ENCODE measurements around the gene NCOA1.

NCOA1 gene

GRCh38 chr2:24540011-24540477 is 49.0 kb downstream of the NCOA1 start:
- TF ChIP-seq ZNF8 (CRISPR knock-in tag; IDR thresholded peaks at IDR 0.05), result no peak
- TF ChIP-seq, protein P1, sequence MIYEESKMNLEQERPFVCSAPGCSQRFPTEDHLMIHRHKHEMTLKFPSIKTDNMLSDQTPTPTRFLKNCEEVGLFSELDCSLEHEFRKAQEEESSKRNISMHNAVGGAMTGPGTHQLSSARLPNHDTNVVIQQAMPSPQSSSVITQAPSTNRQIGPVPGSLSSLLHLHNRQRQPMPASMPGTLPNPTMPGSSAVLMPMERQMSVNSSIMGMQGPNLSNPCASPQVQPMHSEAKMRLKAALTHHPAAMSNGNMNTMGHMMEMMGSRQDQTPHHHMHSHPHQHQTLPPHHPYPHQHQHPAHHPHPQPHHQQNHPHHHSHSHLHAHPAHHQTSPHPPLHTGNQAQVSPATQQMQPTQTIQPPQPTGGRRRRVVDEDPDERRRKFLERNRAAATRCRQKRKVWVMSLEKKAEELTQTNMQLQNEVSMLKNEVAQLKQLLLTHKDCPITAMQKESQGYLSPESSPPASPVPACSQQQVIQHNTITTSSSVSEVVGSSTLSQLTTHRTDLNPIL (CRISPR knock-in tag; IDR thresholded peaks at IDR 0.05; ENCODE audit: low read depth), result no peak
- no peak for TF ChIP-seq BACH2 (CRISPR knock-in tag; IDR thresholded peaks at IDR 0.05; ENCODE audit: borderline replicate concordance)
- no peak for TF ChIP-seq PPARA (CRISPR knock-in tag; IDR thresholded peaks at IDR 0.05; ENCODE audit: borderline replicate concordance)
- TF ChIP-seq, protein P2, sequence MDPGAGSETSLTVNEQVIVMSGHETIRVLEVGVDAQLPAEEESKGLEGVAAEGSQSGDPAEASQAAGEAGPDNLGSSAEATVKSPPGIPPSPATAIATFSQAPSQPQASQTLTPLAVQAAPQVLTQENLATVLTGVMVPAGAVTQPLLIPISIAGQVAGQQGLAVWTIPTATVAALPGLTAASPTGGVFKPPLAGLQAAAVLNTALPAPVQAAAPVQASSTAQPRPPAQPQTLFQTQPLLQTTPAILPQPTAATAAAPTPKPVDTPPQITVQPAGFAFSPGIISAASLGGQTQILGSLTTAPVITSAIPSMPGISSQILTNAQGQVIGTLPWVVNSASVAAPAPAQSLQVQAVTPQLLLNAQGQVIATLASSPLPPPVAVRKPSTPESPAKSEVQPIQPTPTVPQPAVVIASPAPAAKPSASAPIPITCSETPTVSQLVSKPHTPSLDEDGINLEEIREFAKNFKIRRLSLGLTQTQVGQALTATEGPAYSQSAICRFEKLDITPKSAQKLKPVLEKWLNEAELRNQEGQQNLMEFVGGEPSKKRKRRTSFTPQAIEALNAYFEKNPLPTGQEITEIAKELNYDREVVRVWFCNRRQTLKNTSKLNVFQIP (CRISPR knock-in tag; IDR thresholded peaks at IDR 0.05; ENCODE audit: borderline replicate concordance, low read depth), result no peak
- no peak for TF ChIP-seq ZNF565 (CRISPR knock-in tag; conservative IDR thresholded peaks at IDR 0.05; ENCODE audit: low read depth)
- TF ChIP-seq ARNTL (CRISPR knock-in tag; IDR thresholded peaks at IDR 0.05; ENCODE audit: borderline replicate concordance, low read depth), result no peak
- TF ChIP-seq SNAI2 (CRISPR knock-in tag; IDR thresholded peaks at IDR 0.05), result no peak
- no peak for TF ChIP-seq RARB (CRISPR knock-in tag; IDR thresholded peaks at IDR 0.05)
- no peak for TF ChIP-seq ZFP3 (CRISPR knock-in tag; IDR thresholded peaks at IDR 0.05)
- TF ChIP-seq TSHZ2 (CRISPR knock-in tag; IDR thresholded peaks at IDR 0.05), result no peak
- TF ChIP-seq OSR1 (CRISPR knock-in tag; IDR thresholded peaks at IDR 0.05), result no peak
- TF ChIP-seq, protein P3, sequence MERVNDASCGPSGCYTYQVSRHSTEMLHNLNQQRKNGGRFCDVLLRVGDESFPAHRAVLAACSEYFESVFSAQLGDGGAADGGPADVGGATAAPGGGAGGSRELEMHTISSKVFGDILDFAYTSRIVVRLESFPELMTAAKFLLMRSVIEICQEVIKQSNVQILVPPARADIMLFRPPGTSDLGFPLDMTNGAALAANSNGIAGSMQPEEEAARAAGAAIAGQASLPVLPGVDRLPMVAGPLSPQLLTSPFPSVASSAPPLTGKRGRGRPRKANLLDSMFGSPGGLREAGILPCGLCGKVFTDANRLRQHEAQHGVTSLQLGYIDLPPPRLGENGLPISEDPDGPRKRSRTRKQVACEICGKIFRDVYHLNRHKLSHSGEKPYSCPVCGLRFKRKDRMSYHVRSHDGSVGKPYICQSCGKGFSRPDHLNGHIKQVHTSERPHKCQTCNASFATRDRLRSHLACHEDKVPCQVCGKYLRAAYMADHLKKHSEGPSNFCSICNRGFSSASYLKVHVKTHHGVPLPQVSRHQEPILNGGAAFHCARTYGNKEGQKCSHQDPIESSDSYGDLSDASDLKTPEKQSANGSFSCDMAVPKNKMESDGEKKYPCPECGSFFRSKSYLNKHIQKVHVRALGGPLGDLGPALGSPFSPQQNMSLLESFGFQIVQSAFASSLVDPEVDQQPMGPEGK (CRISPR knock-in tag; IDR thresholded peaks at IDR 0.05; ENCODE audit: borderline replicate concordance), result no peak
- TF ChIP-seq, protein P4, sequence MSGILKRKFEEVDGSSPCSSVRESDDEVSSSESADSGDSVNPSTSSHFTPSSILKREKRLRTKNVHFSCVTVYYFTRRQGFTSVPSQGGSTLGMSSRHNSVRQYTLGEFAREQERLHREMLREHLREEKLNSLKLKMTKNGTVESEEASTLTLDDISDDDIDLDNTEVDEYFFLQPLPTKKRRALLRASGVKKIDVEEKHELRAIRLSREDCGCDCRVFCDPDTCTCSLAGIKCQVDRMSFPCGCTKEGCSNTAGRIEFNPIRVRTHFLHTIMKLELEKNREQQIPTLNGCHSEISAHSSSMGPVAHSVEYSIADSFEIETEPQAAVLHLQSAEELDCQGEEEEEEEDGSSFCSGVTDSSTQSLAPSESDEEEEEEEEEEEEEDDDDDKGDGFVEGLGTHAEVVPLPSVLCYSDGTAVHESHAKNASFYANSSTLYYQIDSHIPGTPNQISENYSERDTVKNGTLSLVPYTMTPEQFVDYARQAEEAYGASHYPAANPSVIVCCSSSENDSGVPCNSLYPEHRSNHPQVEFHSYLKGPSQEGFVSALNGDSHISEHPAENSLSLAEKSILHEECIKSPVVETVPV (CRISPR knock-in tag; IDR thresholded peaks at IDR 0.05), result no peak
- no peak for TF ChIP-seq ISL1 (CRISPR knock-in tag; IDR thresholded peaks at IDR 0.05)
- TF ChIP-seq TCF4 (CRISPR knock-in tag; IDR thresholded peaks at IDR 0.05; ENCODE audit: borderline replicate concordance), result no peak
- TF ChIP-seq ZNF70 (CRISPR knock-in tag; IDR thresholded peaks at IDR 0.05), result no peak
- no peak for ATAC-seq

- no peak for ATAC-seq
- TF ChIP-seq TSHZ2 (CRISPR knock-in tag; IDR thresholded peaks at IDR 0.05) (no peak), PPARA (CRISPR knock-in tag; IDR thresholded peaks at IDR 0.05; ENCODE audit: borderline replicate concordance) (no peak), SNAI2 (CRISPR knock-in tag; IDR thresholded peaks at IDR 0.05) (no peak), ISL1 (CRISPR knock-in tag; IDR thresholded peaks at IDR 0.05) (no peak), ZFP3 (CRISPR knock-in tag; IDR thresholded peaks at IDR 0.05) (no peak), ZNF565 (CRISPR knock-in tag; conservative IDR thresholded peaks at IDR 0.05; ENCODE audit: low read depth) (no peak), ZFP30 (CRISPR knock-in tag; IDR thresholded peaks at IDR 0.05) (no peak), OSR1 (CRISPR knock-in tag; IDR thresholded peaks at IDR 0.05) (no peak), BACH2 (CRISPR knock-in tag; IDR thresholded peaks at IDR 0.05; ENCODE audit: borderline replicate concordance) (no peak)
- TF ChIP-seq, protein P1 (CRISPR knock-in tag; IDR thresholded peaks at IDR 0.05; ENCODE audit: low read depth), result no peak
- TF ChIP-seq, protein P2 (CRISPR knock-in tag; IDR thresholded peaks at IDR 0.05; ENCODE audit: borderline replicate concordance, low read depth), result no peak
- TF ChIP-seq, protein P4 (CRISPR knock-in tag; IDR thresholded peaks at IDR 0.05), result no peak
Observed at GRCh38 chr2:24541621-24542020, 50.6 kb downstream of the NCOA1 start.

Measured in SK-N-SH treated with all-trans-retinoic acid at 6 μM for 48 hours (cell line).